Ovary (tissue), 9 donors: Measurements from ENCODE around the gene SLC52A1. TPM values are rescaled to one million over a fixed set of nuclear protein-coding genes. Genes with fewer than 3 reads are reported as not detected.
A peak's percentile ranks its signal among the peaks of the same experiment; 100 is the strongest.

ENCODE experiments used
- DNase-seq, 5 donors: peaks; one replicate each; pipeline ENCODE4 v3.0.0-alpha.2; 2019 to 2020
- H3K27ac ChIP-seq, 2 donors: fragments of 200-600 bp; one replicate each; pipeline versions ENCODE4 v1.5.1 to v1.8.0; 2019 to 2022
- H3K27me3 ChIP-seq: fragments of 200-600 bp; one replicate; pipeline ENCODE4 v1.8.0; 2022
- H3K36me3 ChIP-seq: fragments of 200-600 bp; sonication (generic); one replicate; pipeline ENCODE4 v1.5.1; 2019
- H3K4me1 ChIP-seq: one replicate; pipeline ENCODE4 v1.8.1; 2013; ENCODE audit warnings: mild to moderate bottlenecking, moderate library complexity; ENCODE audit not compliant: insufficient read depth
- H3K4me3 ChIP-seq: fragments of 200-600 bp; sonication (generic); one replicate; pipeline ENCODE4 v1.5.1; 2017
- H3K9me3 ChIP-seq, 2 donors: fragments of 200-600 bp in 1 of 2; sonication (generic) in 1 of 2; one replicate each; pipeline versions ENCODE4 v1.5.1 to v1.8.1; 2013 to 2019; ENCODE audit warnings: mild to moderate bottlenecking in 1 of 2, moderate library complexity in 1 of 2
- EP300 ChIP-seq: sonication (generic); formaldehyde crosslinking; IDR thresholded peaks from one replicate; pipeline ENCODE4 v1.6.1; 2017; ENCODE audit warnings: antibody characterized with exemption
- POLR2A ChIP-seq: fragments of 450-650 bp; IDR thresholded peaks from one replicate; pipeline ENCODE4 v1.6.1; 2017; ENCODE audit warnings: antibody characterized with exemption, mild to moderate bottlenecking, moderate library complexity
- WGBS, 3 donors: extraction: QIAGEN DNeasy Blood & Tissue Kit in 1 of 3; methylation state at CpG; one replicate each; pipeline versions ENCODE4 v1.1.5 to v1.1.7; 2013 to 2017; 5-methylcytosine and 5-hydroxymethylcytosine counted together
- intact Hi-C, 4 donors: fragments of 100-400 bp; cut with DNase I; formaldehyde crosslinking; loops; one replicate each; pipeline versions ENCODE4 v1.11.0 to v1.15.1; 2022 to 2023
- polyA plus RNA-seq, 2 donors: library from polyadenylated mRNA; stranded (reverse); fragments of 200-250 nt in 1 of 2; fragments of 350-450 nt in 1 of 2; fragmentation: Illumina TruSeq in 1 of 2; extraction: RNeasy Lipid Tissue Mini Kit (QIAGEN cat#74804) in 1 of 2; gene quantifications; one replicate each; pipeline ENCODE4 v1.2.3, GENCODE V29; 2013 to 2014
- total RNA-seq, 7 donors: library from RNA; depleted of rRNA in 2 of 7; stranded (reverse); fragments of >200 nt in 2 of 7; fragmentation: NEBNext Ultra II Directional in 3 of 7; extraction: Animal tissue kit (Norgen Biotek cat#: 25700) in 3 of 7; gene quantifications; one replicate each; pipeline versions ENCODE4 v1.1.0 to v1.2.4, GENCODE V29; 2016 to 2023
- TF ChIP-seq, protein P1 (sequence below), 3 donors: fragments of 450-650 bp in 2 of 3; fragments of 200-600 bp in 1 of 3; IDR thresholded peaks; one replicate each; pipeline versions ENCODE4 v1.5.1 to v1.8.0; 2016 to 2022; ENCODE audit warnings: antibody characterized with exemption in 3 of 3, mild to moderate bottlenecking in 1 of 3
- donor health status: DM: no; HTN: no; CAD: no; lungs with moderate emphysema.
- donor health status: DM: no; HTN: no; CAD: no.
- donor health status: Bipolar disorder and iron deficiency.
- donor health status: DM: yes; HTN: yes; CAD: no.
- donor health status: DM: no; HTN: no; CAD: no.
- donor health status: DM: yes; HTN: yes; CAD: no.

The SLC52A1 gene
- total and polyA plus RNA-seq, 9 donors: 0.08 to 1.0 (median 0.19) TPM; not detected in 5

DNA sequence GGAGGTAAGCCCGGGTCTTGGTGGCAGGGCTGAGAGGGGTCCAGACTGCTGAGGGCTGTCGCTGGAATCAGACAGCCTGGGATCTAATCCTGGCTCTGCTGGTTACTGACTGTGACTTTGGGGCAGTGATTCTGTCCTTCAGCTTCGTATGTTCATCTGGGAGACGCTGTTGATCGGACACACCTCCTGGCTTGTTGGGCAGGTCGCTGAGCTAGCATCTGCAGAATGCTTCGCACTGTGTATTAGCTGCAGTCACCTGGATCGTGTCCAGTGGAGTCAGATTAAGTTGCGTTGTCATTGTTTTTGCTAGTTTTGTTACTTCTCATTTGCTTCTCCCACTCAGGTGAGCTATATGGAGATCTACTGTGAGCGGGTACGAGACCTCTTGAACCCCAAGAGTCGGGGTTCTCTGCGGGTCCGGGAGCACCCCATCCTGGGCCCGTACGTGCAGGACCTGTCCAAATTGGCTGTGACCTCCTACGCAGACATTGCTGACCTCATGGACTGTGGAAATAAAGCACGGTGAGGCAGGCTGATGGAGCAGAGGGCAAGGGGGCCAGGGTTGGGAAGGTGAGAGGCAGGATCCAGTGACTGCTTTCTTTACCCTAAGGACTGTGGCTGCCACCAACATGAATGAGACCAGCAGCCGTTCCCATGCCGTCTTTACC lies 33.0 kb downstream of the SLC52A1 start:
- TF ChIP-seq POLR2A: no peak
- TF ChIP-seq EP300: no peak
- TF ChIP-seq, protein P1, sequence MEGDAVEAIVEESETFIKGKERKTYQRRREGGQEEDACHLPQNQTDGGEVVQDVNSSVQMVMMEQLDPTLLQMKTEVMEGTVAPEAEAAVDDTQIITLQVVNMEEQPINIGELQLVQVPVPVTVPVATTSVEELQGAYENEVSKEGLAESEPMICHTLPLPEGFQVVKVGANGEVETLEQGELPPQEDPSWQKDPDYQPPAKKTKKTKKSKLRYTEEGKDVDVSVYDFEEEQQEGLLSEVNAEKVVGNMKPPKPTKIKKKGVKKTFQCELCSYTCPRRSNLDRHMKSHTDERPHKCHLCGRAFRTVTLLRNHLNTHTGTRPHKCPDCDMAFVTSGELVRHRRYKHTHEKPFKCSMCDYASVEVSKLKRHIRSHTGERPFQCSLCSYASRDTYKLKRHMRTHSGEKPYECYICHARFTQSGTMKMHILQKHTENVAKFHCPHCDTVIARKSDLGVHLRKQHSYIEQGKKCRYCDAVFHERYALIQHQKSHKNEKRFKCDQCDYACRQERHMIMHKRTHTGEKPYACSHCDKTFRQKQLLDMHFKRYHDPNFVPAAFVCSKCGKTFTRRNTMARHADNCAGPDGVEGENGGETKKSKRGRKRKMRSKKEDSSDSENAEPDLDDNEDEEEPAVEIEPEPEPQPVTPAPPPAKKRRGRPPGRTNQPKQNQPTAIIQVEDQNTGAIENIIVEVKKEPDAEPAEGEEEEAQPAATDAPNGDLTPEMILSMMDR (IDR thresholded peaks at IDR 0.05): no peak
- H3K27me3 ChIP-seq: no peaks in the 10 kb centered on the region
- H3K9me3 ChIP-seq: no peaks in the 10 kb centered on the region
- H3K4me3 ChIP-seq: no peak overlapping the region
- intact Hi-C loops: no loop called here
- H3K27ac ChIP-seq: no peak overlapping the region
- H3K36me3 ChIP-seq: no peaks in the 10 kb centered on the region
- peaks cover 6% of the 10 kb centered on the region for H3K4me1 ChIP-seq
- WGBS, 3 donors: 87 to 91% (median 87%) methylated on average over 20 of the region's 20 CpGs
- DNase-seq: no peak

DNA sequence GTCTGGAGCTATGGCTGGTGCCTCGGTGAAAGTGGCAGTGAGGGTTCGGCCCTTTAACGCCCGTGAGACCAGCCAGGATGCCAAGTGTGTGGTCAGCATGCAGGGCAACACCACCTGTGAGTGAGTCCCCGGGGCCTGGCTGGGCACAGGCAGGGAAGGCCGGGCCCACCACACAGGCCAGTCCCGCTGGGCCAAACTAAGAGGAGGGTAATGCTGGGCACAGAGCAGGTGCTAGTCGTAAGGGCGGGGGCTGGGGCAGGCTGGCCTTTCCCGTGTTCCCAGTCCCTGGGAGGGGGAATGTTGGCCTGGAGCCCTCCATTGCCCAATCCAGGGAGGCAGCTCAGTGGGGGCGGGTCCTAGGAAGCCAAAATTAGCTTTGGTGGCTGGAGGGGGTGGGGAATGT lies 35.0 kb downstream of the SLC52A1 start:
- peak; percentile 73 to 86 (median 78) for DNase-seq
- intact Hi-C loops: no loop called here
- TF ChIP-seq EP300 (no peak), POLR2A (no peak)
- TF ChIP-seq, protein P1 (IDR thresholded peaks at IDR 0.05): no peak

DNA sequence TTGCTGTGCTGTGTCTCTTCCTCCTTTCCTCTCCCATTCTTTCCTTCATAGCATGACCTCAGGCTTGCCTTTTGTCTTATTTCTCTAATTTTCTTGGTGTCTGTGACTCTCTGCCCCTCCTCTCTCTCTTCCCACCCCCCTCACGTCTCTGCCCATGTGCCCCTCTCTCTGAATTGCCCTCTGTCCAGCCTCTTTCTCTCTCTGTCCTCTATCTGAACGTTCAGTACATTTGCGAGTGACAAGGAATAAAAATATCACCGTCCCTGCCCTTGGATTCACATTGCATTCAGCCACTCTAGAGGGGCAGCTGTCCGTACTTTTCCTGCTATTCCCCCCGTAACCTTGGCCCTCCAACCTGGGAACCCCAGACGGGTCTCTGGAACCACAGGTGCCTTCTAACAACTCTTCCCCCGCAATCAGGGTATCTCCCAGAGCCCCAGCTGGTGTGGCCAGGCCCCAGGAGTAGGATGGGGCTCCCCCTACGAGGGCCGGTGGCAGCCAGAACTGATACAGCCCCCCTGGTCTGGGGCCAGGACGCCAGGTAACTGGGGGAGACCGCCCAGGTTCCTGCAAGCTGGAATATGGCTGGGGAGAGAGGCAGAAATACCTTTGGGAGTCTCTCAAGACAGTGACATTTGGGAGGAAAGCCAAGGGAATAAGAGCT lies 35.7 kb downstream of the SLC52A1 start:
- 53 to 58% (median 57%) methylated on average over 12 of the region's 12 CpGs for WGBS, 3 donors
- H3K4me1 ChIP-seq: peaks cover 11% of the 10 kb centered on the region
- intact Hi-C loops: no loop called here
- H3K27ac ChIP-seq: peak overlapping the region; percentile 16
- H3K9me3 ChIP-seq: no peaks in the 10 kb centered on the region
- no peaks in the 10 kb centered on the region for H3K27me3 ChIP-seq
- no peaks in the 10 kb centered on the region for H3K36me3 ChIP-seq
- peak overlapping the region; percentile 3 for H3K4me3 ChIP-seq
- no peak for TF ChIP-seq POLR2A
- TF ChIP-seq, protein P1 (IDR thresholded peaks at IDR 0.05): no peak
- no peak for TF ChIP-seq EP300
- no peak for DNase-seq

More for the DNA sequence above, 35.0 kb downstream of the SLC52A1 start:
- Histone ChIP-seq H3K4me1 (peaks cover 11% of the 10 kb centered on the region), H3K36me3 (no peaks in the 10 kb centered on the region), H3K27ac (peak overlapping the region; percentile 16), H3K4me3 (no peak overlapping the region), H3K27me3 (no peaks in the 10 kb centered on the region), H3K9me3 (no peaks in the 10 kb centered on the region)
- WGBS, 3 donors: 51 to 61% (median 56%) methylated on average over 11 of the region's 11 CpGs

DNA sequence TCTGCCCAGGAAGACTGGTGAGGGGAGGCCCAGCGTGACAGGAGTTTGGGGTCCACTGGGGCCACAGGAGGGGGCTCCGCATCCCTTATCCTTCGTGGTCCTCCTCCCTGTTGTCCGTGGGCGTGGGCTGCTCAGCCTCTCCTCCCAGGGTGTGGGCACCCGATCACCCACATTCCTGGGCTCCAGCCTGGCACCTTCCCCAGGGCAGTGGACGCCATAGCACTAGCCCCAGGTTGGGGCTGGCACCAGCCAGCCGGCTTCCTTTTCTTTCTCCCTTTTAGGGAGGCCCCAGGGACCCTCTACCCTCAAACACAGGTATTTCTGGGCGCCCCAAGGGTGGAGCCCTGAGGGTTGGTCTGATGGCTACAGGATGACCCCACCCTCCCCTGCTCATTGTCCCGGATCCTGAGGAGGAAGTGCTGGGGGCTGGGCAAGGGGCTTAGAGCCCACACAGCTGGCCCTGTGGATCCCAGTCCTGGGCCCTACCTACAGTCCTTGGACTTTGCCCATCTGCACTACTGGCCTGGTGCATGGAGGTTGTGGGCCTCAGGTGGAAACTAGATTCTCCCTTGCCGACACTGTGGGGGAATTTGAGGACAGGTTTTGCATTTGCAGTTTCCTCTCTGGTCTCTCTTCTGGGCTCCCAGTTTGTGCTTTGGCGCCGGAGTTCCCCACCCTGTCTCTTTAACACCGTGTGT lies 36.3 kb downstream of the SLC52A1 start:
- no peak overlapping the region for H3K27ac ChIP-seq
- peak overlapping the region; percentile 75 for H3K4me3 ChIP-seq
- DNase-seq: peak in 2 of 5 donors; percentile 47 to 49
- no peaks in the 10 kb centered on the region for H3K36me3 ChIP-seq
- no peaks in the 10 kb centered on the region for H3K27me3 ChIP-seq
- WGBS, 3 donors: 10 to 13% (median 12%) methylated on average over 14 of the region's 14 CpGs
- intact Hi-C loops: no loop called here
- peaks cover 12% of the 10 kb centered on the region for H3K4me1 ChIP-seq
- TF ChIP-seq, protein P1 (IDR thresholded peaks at IDR 0.05): no peak
- no peak for TF ChIP-seq EP300
- TF ChIP-seq POLR2A: no peak
- no peaks in the 10 kb centered on the region for H3K9me3 ChIP-seq
